ENCODE results near the gene IP6K2.

IP6K2 gene

GRCh38 chr3:48688032-48688736 is 28.8 kb downstream of the IP6K2 start:
- no peak for DNase-seq

- DNase-seq = no peak
These were observed 29.8 kb downstream of the IP6K2 start for GRCh38 chr3:48687220-48687678.

GRCh38 chr3:48686538-48687219 is 30.3 kb downstream of the IP6K2 start:
- no peak for DNase-seq

GRCh38 chr3:48685603-48686511 is 31.2 kb downstream of the IP6K2 start, which contains the start of gene NCKIPSD:
TSS of gene NCKIPSD (minus strand) at chr3:48685915. CDS start at chr3:48685807, 108 bp downstream.
- DNase-seq = peak; percentile 86

GRCh38 chr3:48685293-48685602 is 31.8 kb downstream of the IP6K2 start:
- no peak for DNase-seq

GRCh38 chr3:48684480-48685143 is 32.4 kb downstream of the IP6K2 start:
- no peak for DNase-seq

- DNase-seq = no peak
These were observed 33.0 kb downstream of the IP6K2 start for GRCh38 chr3:48684054-48684349.

DNA sequence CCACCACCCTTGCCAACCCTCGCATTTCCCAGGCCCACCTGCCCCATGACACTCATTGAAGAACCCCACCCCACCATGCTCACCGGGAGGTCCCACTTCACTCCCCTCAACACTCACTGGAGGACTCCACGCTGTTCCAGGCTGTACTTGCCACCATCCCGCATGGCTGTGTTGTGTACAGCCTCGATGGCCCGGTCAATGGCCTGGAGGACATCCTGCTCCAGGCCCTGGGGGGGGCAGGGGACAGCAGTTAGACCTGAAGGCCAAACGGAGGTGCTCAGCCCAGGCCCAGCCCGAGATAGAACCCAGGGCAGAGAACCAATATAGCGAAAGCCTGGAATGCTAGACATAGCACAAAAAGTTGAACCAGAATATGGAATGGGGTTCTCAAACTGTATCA is 34.2 kb downstream of the IP6K2 start:
- no peak for DNase-seq

DNA sequence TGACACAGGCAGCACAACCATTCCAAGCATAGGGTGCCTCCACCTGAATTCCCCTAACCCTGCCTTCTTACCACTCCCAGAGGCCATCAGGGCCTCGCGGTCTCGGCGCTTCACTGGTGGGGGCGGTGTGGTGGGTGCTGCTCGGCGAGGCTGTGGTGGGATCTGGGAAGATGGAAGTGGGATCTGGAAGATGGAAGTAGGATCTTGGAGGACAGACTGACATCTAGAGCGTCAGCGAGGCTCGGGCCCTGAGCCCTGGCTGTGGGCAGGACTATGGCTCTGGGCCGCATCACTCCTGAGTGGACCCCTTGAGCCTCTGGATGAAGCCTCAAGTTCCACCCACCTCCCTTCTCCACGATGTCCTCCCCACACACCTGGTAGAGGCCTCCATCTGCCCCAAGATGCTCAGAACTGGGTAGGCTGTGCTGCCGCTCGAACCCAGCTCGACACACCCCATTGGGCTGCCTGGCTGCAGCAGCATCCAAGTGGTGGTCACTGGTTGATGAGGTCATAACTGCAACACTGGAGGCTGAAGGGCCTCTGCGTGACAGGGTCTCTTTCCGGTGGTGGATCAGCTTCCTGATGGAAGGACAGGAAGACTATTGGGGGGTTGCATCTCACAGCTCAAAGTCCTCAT is 34.9 kb downstream of the IP6K2 start:
- DNase-seq = no peak

DNA sequence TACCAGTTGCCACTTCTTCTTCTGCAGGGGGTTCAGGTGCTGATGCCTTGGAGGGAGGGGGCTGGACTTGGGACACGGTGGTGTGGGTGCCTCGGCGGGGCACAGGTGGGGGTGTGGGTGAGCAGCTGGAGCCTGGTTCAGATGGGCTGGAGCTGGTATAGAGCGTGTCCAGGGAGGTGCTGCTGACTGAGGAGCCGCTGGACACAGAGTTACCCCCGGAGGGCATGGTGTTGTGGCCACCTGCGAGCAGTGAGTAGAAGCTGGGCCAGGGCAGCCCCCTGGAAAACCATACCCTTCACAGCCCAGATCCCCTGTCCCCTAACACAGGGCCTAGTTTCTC is 35.5 kb downstream of the IP6K2 start:
- no peak for DNase-seq

GRCh38 chr3:48680811-48681540 is 36.0 kb downstream of the IP6K2 start:
- no peak for DNase-seq

- DNase-seq = no peak
These were observed 37.3 kb downstream of the IP6K2 start for GRCh38 chr3:48679411-48680391.

GRCh38 chr3:48678566-48679380 is 38.2 kb downstream of the IP6K2 start:
- DNase-seq = no peak

GRCh38 chr3:48678056-48678455 is 39.0 kb downstream of the IP6K2 start:
- no peak for DNase-seq

DNA sequence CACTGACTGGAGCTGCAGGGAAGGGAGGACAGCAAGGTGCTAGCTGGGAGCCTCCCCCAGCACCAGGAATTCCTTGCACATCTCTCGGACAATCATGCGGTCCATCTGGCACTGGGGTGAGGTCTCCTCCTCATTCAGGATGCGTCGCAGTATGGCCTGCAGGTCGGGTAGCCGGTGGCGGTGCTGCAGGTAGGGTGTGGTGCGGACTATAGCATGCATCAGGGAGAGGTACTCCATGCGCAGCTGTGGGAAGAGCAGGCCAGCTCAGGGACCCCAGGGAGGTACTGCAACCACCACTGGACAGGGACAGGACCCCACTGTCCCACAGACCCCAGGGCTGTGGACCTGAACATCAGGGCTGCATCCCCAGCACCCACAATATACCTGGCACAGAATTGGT is 42.5 kb downstream of the IP6K2 start:
- DNase-seq = no peak

GRCh38 chr3:48672522-48672921 is 44.5 kb downstream of the IP6K2 start:
- no peak for DNase-seq

DNA sequence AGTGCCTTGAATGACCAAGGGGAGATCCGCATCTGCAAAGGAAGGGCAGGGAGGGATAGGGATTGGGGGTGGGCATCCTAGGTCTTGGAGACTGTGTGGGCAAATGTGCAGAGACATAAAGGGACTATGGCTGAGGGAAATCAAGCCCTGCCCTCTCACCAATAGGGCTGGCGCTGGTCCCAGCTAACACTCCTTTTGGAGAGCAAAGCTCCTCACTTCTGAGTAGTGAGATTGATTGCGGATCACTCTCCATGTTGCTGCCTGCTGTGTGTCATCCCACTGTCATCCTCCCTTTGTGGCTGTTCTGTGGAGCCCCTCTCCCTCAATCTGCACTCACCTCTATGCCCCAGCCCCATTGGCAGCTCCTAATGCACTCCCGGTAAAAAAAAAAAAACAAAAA is 52.1 kb downstream of the IP6K2 start:
- DNase-seq = no peak

DNA sequence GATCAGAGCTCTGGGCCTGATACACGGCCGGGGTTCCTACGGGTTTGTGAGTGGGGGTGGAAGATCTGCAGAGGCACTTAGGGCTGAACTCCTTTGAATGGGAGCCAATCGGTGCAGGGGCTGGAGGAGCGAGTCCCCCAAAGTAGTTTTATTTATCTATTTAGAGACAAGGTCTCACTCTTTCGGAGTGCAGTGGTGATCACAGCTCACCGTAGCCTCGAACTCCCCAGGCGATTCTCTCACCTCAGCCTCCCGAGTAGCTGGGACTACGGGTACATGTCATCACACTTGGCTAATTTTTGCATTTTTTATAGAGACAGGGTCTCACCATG is 52.7 kb downstream of the IP6K2 start:
- no peak for DNase-seq

DNA sequence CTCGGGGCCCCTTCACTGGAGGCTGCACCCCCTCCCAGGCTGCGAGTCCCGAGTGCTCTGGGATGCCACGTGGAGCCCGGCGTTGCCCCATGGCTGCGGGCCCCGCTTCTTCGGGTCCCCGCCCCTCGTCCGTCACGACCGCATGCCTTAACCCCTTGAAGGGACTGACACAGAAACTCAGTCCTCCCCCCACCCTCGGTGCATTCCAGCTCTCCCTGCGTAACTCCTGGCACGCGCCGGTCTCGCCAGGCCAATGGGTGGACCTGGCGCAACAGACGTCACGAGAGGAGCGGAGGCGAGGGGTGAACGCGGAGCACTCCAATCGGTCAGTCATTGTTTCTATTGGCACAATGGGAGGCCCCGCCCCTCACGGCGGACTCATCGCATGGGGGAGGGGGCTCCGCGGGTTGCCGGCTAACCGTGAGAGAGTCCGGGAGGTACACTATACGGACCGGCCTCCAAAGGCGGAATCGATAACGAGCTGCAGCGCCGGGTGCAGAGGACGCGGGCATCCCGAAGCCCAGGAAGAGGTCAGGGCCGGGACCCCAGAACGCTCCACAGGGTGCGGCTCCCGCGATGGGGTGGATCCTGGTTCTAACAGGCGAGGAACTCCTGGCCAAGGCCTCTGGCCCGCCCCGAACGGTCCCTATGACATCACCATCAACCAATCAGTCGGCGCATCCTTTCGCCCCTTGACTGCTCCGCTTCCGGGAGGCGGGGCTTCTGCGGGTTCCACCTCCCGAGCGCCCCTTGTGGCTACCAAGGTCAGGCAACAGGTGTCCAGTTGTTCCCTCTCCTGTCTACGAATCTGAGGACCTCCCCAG is 53.3 kb downstream of the IP6K2 start:
- DNase-seq = peak; percentile 98

Data from kidney glomerular epithelial cell (primary cell).